IMR-90 (cell line): Measurements from ENCODE around the gene FAM78A. TPM values are rescaled to one million over a fixed set of nuclear protein-coding genes. Genes with fewer than 3 reads are reported as not detected.

Experiments
- ATAC-seq: fragments of 200-7000 bp; cut with Tn5 transposase; 2 replicates; pipeline ENCODE4 v1.9.1; 2020; ENCODE audit warnings: low read depth, mild to moderate bottlenecking, moderate library complexity
- BruUV-seq: library from RNA; stranded (reverse); fragments of 400-500 nt; replicated peaks from 2 replicates; lab custom pipeline; 2021; lab: Mats Ljungman, UMichigan
- CTCF ChIA-PET: fragments of 300-600 bp; formaldehyde crosslinking; extraction: SDS; loops from one replicate; lab custom pipeline; 2021; ENCODE audit warnings: antibody characterized with exemption; lab: Yijun Ruan, JAX
- POLR2A ChIA-PET: fragments of 300-600 bp; sonication (Branson Sonifier 250); formaldehyde crosslinking; loops from one replicate; lab custom pipeline; 2022; ENCODE audit warnings: antibody characterized with exemption; ENCODE audit not compliant: unreplicated experiment; lab: Charles Lee
- DNase-seq: peaks from one replicate; pipeline ENCODE4 v3.0.0; 2013
- H2AFZ ChIP-seq: replicated peaks from 2 replicates; pipeline ENCODE3; 2013; ENCODE audit warnings: low read length, mild to moderate bottlenecking; ENCODE audit not compliant: poor library complexity
- H2AK5ac ChIP-seq: 2 replicates; pipeline ENCODE4 v1.6.1; 2013; ENCODE audit warnings: low read depth, low read length, inconsistent platforms
- H2AK9ac ChIP-seq: replicated peaks from 2 replicates; pipeline ENCODE3; 2013; ENCODE audit warnings: mild to moderate bottlenecking, low read depth, low read length, moderate library complexity; ENCODE audit not compliant: poor library complexity
- H2BK120ac ChIP-seq: 2 replicates; pipeline ENCODE4 v1.6.1; 2013; ENCODE audit warnings: low read depth, low read length, inconsistent platforms
- H2BK15ac ChIP-seq: 3 replicates; pipeline ENCODE4 v1.6.1; 2013; ENCODE audit warnings: low read depth, low read length, inconsistent platforms
- H2BK20ac ChIP-seq: 2 replicates; pipeline ENCODE4 v1.6.1; 2013; ENCODE audit warnings: low read depth, mild to moderate bottlenecking, inconsistent platforms, low read length, moderate library complexity
- H2BK5ac ChIP-seq: 2 replicates; pipeline ENCODE4 v1.6.1; 2013; ENCODE audit warnings: mild to moderate bottlenecking, low read depth, low read length, inconsistent platforms; ENCODE audit not compliant: poor library complexity, severe bottlenecking
- H3K14ac ChIP-seq: replicated peaks from 2 replicates; pipeline ENCODE4 v1.6.1; 2013; ENCODE audit warnings: low read depth, low read length, inconsistent platforms
- H3K18ac ChIP-seq: 2 replicates; pipeline ENCODE4 v1.6.1; 2013; ENCODE audit warnings: low read depth, low read length, control low read depth
- H3K23ac ChIP-seq: 2 replicates; pipeline ENCODE4 v1.6.1; 2013; ENCODE audit warnings: low read depth, low read length, inconsistent platforms
- H3K27ac ChIP-seq: 2 replicates; pipeline ENCODE4 v1.5.1; 2013; ENCODE audit warnings: mild to moderate bottlenecking, control low read depth, low read length; ENCODE audit not compliant: insufficient read depth
- H3K27me3 ChIP-seq: 2 replicates; pipeline ENCODE4 v1.6.1; 2013; ENCODE audit warnings: low read length; ENCODE audit not compliant: control insufficient read depth, insufficient read depth
- H3K36me3 ChIP-seq: 2 replicates; pipeline ENCODE4 v1.6.1; 2013; ENCODE audit warnings: low read length, mixed read lengths; ENCODE audit not compliant: control insufficient read depth, insufficient read depth
- H3K4ac ChIP-seq: 2 replicates; pipeline ENCODE4 v1.6.1; 2013; ENCODE audit warnings: low read depth, low read length, inconsistent platforms
- H3K4me1 ChIP-seq: 2 replicates; pipeline ENCODE4 v1.6.1; 2013; ENCODE audit warnings: low read length, mixed read lengths; ENCODE audit not compliant: control insufficient read depth, insufficient read depth
- H3K4me2 ChIP-seq: 2 replicates; pipeline ENCODE4 v1.6.1; 2013; ENCODE audit warnings: low read depth, mild to moderate bottlenecking, control low read depth, low read length, moderate library complexity
- H3K4me3 ChIP-seq: 2 replicates; pipeline ENCODE4 v1.5.1; 2013; ENCODE audit warnings: low read depth, mild to moderate bottlenecking, control low read depth, low read length, moderate library complexity; ENCODE audit not compliant: insufficient read depth
- H3K56ac ChIP-seq: 2 replicates; pipeline ENCODE4 v1.6.1; 2013; ENCODE audit warnings: low read length, inconsistent platforms; ENCODE audit not compliant: insufficient read depth; ENCODE audit errors: extremely low read depth
- H3K79me1 ChIP-seq, 2 experiments: 2 replicates each; pipeline ENCODE4 v1.6.1; 2013; ENCODE audit warnings: low read length in 2 of 2, inconsistent platforms in 1 of 2, low read depth in 1 of 2
- H3K9ac ChIP-seq: 2 replicates; pipeline ENCODE4 v1.6.1; 2013; ENCODE audit warnings: low read depth, low read length, control low read depth
- H3K9me1 ChIP-seq: 2 replicates; pipeline ENCODE4 v1.6.1; 2013; ENCODE audit warnings: low read length, inconsistent platforms; ENCODE audit not compliant: insufficient read depth
- H3K9me3 ChIP-seq: 2 replicates; pipeline ENCODE4 v1.6.1; 2013; ENCODE audit warnings: low read length; ENCODE audit not compliant: control insufficient read depth, insufficient read depth
- H4K20me1 ChIP-seq: 2 replicates; pipeline ENCODE4 v1.6.1; 2013; ENCODE audit warnings: low read length, inconsistent platforms; ENCODE audit not compliant: insufficient read depth
- H4K5ac ChIP-seq: 2 replicates; pipeline ENCODE4 v1.6.1; 2013; ENCODE audit warnings: mild to moderate bottlenecking, low read depth, low read length, control low read depth
- H4K8ac ChIP-seq, 2 experiments: 2 replicates each; pipeline ENCODE4 v1.6.1; 2013; ENCODE audit warnings: low read depth in 2 of 2, low read length in 2 of 2, control low read depth in 1 of 2, inconsistent platforms in 1 of 2
- H4K91ac ChIP-seq: 2 replicates; pipeline ENCODE4 v1.6.1; 2013; ENCODE audit warnings: low read depth, low read length, inconsistent platforms; ENCODE audit not compliant: insufficient read depth
- FOS ChIP-seq: fragments of 150-350 bp; IDR thresholded peaks from 2 replicates; pipeline ENCODE4 v1.6.1; 2016; ENCODE audit warnings: low read depth, low read length
- MAZ ChIP-seq: IDR thresholded peaks from 2 replicates; pipeline ENCODE4 v1.6.1; 2012; ENCODE audit warnings: low read depth, mild to moderate bottlenecking, low read length, improper control_type of control experiment, moderate library complexity, borderline replicate concordance
- WGBS, 2 experiments: methylation state at CpG; one replicate each; pipeline versions ENCODE4 v1.1.5 to v1.1.7; 2013; ENCODE audit warnings: missing lambda C conversion rate in 2 of 2; ENCODE audit not compliant: insufficient read length in 1 of 2; ENCODE audit errors: extremely low coverage in 2 of 2; 5-methylcytosine and 5-hydroxymethylcytosine counted together
- dilution Hi-C: fragments of 300-500 bp; cut with HindIII; formaldehyde crosslinking; loops from one replicate; pipeline ENCODE4 v1.14.3; 2018; ENCODE audit warnings: low sequenced_read_pairs; ENCODE audit not compliant: unreplicated experiment
- in situ Hi-C: fragments of 300-500 bp; cut with MboI; formaldehyde crosslinking; loops from 3 replicates; pipeline ENCODE4 v1.14.3; 2019; ENCODE audit warnings: low sequenced_read_pairs, inconsistent platforms, mixed read lengths
- intact Hi-C: fragments of 100-400 bp; cut with micrococcal nuclease; formaldehyde crosslinking; loops from 2 replicates; pipeline ENCODE4 v1.10.0; 2022
- polyA plus RNA-seq, 3 experiments: library from polyadenylated mRNA; depleted of rRNA; stranded (reverse); fragments of >200 nt; gene quantifications; 2 replicates each; pipeline ENCODE4 v1.2.3, GENCODE V29; 2012; ENCODE audit warnings: low replicate concordance in 1 of 3
- total RNA-seq: library from RNA; depleted of rRNA; stranded (reverse); fragments of >200 nt; gene quantifications from 2 replicates; pipeline ENCODE4 v1.2.3, GENCODE V29; 2012

The FAM78A gene
- total and polyA plus RNA-seq, 2 of the 4 experiments (the other 2 are of a cell fraction): 0.18 to 0.27 TPM

DNA sequence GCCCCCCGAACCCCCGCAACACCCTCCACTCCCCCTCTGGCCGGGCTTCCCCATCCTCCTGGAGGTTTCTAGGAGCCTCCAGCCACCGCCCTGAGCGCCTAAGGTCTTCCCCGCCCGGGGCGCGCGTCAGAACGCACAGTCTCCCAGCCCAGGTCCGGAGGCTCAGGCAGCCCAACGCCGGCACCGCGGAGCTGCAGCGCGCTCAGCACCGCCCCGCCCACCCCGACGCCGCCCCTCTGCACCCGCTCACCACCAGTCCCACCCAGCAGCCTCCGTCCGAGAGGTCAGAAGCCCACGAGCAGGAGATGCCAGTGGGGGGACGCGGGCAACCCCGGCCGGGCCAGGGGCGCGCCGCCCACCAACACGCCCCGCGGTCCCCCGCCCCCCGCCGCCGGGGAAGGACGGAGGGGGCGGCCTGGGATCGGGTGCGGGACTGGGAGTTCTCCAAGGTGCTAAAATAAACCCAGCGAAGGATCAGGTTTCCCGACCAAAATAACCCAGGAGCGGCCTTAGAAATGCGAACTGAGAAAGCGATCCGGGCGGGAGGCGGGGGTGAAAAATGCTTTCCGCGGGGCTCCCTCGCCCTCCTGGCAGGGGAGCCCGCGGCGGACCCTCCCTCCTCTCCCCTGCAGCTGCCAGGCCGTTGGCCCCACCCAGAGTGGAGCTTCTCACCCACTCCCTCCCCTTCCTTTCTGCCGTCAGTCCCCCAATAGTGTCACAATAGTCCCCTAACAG lies 6.5 kb upstream of the FAM78A start:
- no peaks in the 10 kb centered on the region for H3K36me3 ChIP-seq
- ChIA-PET POLR2A (no interaction called here), CTCF (no interaction called here)
- H4K20me1 ChIP-seq: no peaks in the 10 kb centered on the region
- no peak overlapping the region for H4K5ac ChIP-seq
- intact Hi-C loops (no loop called here), in situ Hi-C loops (no loop called here), dilution Hi-C loops (no loop called here)
- H3K27ac ChIP-seq: no peak overlapping the region
- DNase-seq (peak; percentile 28), ATAC-seq (peak; percentile 56)
- H3K56ac ChIP-seq: no peak overlapping the region
- no peaks in the 10 kb centered on the region for H3K79me1 ChIP-seq
- no peak overlapping the region for H2AK9ac ChIP-seq
- no peak overlapping the region for H2AK5ac ChIP-seq
- no peak overlapping the region for H2BK15ac ChIP-seq
- H3K27me3 ChIP-seq: peaks cover 59% of the 10 kb centered on the region
- no peak overlapping the region for H4K8ac ChIP-seq
- H3K4ac ChIP-seq: no peak overlapping the region
- TF ChIP-seq MAZ: peak; percentile 46; the same call in 1 of the 2 replicates
- no peak for TF ChIP-seq FOS
- H2BK20ac ChIP-seq: no peak overlapping the region
- H3K4me2 ChIP-seq: no peak overlapping the region; the same call in 1 of the 2 replicates
- H3K9me3 ChIP-seq: no peaks in the 10 kb centered on the region
- no TSS peak for BruUV-seq
- H3K4me3 ChIP-seq: no peak overlapping the region
- WGBS, 2 experiments: 0% methylated on average over 3 of the region's 61 CpGs; no CpG with 5 or more reads in 1 of the 2 experiments
- peak overlapping the region; percentile 32 for H2AFZ ChIP-seq
- H3K9ac ChIP-seq: no peak overlapping the region
- H2BK5ac ChIP-seq: no peak overlapping the region
- H3K9me1 ChIP-seq: peaks cover 5% of the 10 kb centered on the region; the same call in 1 of the 2 replicates
- H3K18ac ChIP-seq: no peak overlapping the region
- H2BK120ac ChIP-seq: no peak overlapping the region
- no peak overlapping the region for H4K91ac ChIP-seq
- no peaks in the 10 kb centered on the region for H3K4me1 ChIP-seq
- no peak overlapping the region for H3K23ac ChIP-seq
- no peak overlapping the region for H3K14ac ChIP-seq
